Esophagus (tissue), 2 donors: ENCODE data around the gene XXYLT1. TPM values are rescaled to one million over a fixed set of nuclear protein-coding genes. Genes with fewer than 3 reads are reported as not detected.

Source experiments
- H3K27ac ChIP-seq, 2 donors: one replicate each; pipeline ENCODE4 v1.5.1; 2013; ENCODE audit warnings: low read depth in 2 of 2, mild to moderate bottlenecking in 2 of 2, inconsistent platforms in 1 of 2, low read length in 1 of 2, moderate library complexity in 1 of 2
- H3K27me3 ChIP-seq, 2 donors: one replicate each; pipeline ENCODE4 v1.6.1; 2013; ENCODE audit warnings: low read length in 2 of 2, control low read depth in 1 of 2, mild to moderate bottlenecking in 1 of 2; ENCODE audit not compliant: insufficient read depth in 2 of 2, control insufficient read depth in 1 of 2
- H3K36me3 ChIP-seq, 2 donors: one replicate each; pipeline ENCODE4 v1.6.1; 2013; ENCODE audit warnings: low read length in 1 of 2; ENCODE audit not compliant: control insufficient read depth in 2 of 2, insufficient read depth in 2 of 2
- H3K4me1 ChIP-seq, 2 donors: one replicate each; pipeline ENCODE4 v1.6.1; 2013; ENCODE audit warnings: low read length in 1 of 2; ENCODE audit not compliant: control insufficient read depth in 2 of 2, insufficient read depth in 2 of 2
- H3K4me3 ChIP-seq, 2 donors: one replicate each; pipeline ENCODE4 v1.5.1; 2013; ENCODE audit warnings: low read length in 2 of 2, mild to moderate bottlenecking in 2 of 2, low read depth in 1 of 2, moderate library complexity in 1 of 2
- H3K9me3 ChIP-seq, 2 donors: one replicate each; pipeline ENCODE4 v1.6.1; 2013; ENCODE audit warnings: mild to moderate bottlenecking in 2 of 2, low read depth in 1 of 2, low read length in 1 of 2, moderate library complexity in 1 of 2; ENCODE audit not compliant: control insufficient read depth in 2 of 2, insufficient read depth in 1 of 2
- WGBS, 2 donors: extraction: QIAGEN DNeasy Blood & Tissue Kit; methylation state at CpG; one replicate each; pipeline ENCODE4 v1.1.7; 2013; 5-methylcytosine and 5-hydroxymethylcytosine counted together
- polyA plus RNA-seq, 2 donors: library from polyadenylated mRNA; stranded (reverse); fragments of 200-250 nt; gene quantifications; one replicate each; pipeline ENCODE4 v1.2.3, GENCODE V29; 2013
- donor health status: healthy with polysubstance abuse.
- donor health status: Bipolar disorder and iron deficiency.

The XXYLT1 gene
- polyA plus RNA-seq, 2 donors, result 10.2 to 10.4 TPM

DNA sequence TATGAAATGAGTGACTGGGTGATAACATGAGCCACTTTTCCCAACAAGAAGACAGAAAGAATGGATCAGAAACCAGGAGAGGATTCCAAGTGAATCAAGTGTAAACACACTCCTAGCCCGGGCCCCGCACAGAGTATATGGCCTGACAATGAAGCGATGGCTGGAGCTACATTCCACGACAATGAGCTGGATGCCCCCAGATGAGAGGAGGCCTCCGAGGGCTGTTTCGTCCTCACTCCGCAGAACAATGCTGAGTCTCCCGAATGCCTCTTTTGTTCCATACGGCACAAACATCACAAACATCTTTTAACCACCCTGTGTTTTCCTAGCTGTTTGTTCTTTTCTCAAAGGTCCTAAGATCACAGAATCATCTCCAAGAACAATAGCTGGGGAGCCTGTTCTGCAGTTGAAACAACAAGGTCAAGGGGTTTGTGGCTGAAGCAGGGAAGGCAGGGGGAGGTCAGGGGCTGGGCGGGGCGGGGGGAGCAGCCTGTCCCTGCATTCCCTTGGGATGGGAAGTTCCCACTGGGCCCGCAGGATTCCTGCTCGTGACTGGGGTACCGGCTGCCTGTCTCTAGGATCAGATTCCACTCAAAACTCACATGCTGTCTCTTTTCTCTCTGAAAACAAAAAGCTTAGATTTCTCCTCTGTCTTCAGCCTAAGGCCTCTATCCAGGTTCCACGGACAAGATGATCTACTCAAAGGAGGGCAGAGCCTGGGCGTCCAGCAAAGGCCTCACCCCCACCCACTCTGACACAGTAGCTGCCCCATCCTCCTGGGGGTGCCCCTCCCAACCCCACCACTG, 151.3 kb downstream of the XXYLT1 start:
- H3K27ac ChIP-seq, result peak overlapping the region; percentile 28
- 72 to 78% methylated on average over 16 of the region's 16 CpGs for WGBS, 2 donors

GRCh38 chr3:195118671-195119070, 152.3 kb downstream of the XXYLT1 start:
- Histone ChIP-seq H3K4me1 (peaks cover 4 to 17% of the 10 kb centered on the region in 2 donors), H3K27ac (peak overlapping the region; percentile 64 to 68), H3K9me3 (no peaks in the 10 kb centered on the region), H3K4me3 (no peak overlapping the region), H3K27me3 (no peaks in the 10 kb centered on the region), H3K36me3 (peaks cover 3 to 6% of the 10 kb centered on the region in 2 donors)
- 84 to 91% methylated on average over 13 of the region's 13 CpGs for WGBS, 2 donors

More for the DNA sequence above, 151.3 kb downstream of the XXYLT1 start:
- Histone ChIP-seq H3K27me3 (no peaks in the 10 kb centered on the region), H3K4me3 (no peak overlapping the region), H3K4me1 (peaks cover 4 to 14% of the 10 kb centered on the region in 2 donors), H3K9me3 (no peaks in the 10 kb centered on the region), H3K36me3 (peaks cover 3 to 6% of the 10 kb centered on the region in 2 donors)

DNA sequence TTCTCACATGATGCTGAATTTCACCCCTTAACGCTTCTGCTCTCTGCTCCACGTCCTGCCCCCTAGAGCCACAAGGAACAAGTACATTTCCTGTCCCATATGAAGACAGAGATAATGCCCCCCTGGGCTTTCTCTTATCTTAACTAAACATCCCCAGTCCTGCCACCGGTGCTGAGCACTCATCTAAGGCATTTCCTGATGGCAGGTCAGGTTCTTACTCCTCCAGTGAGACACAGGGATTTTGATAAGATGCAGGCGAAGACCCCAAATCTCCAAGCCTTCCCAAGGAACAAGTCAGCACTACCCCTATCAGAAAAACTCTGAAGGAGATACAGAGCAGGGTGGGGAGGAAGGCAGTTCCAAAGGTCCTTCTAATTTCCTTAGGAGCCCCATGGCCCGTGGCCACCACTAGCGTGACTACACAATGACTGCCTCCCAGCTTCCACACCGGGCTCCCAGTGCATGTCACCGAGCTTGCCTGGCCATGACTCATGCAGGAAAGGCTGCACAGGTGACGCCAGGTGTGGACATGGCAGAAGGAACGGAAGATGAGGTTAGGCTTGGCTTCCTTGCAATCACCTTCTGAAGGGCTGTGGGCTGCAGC, 152.9 kb downstream of the XXYLT1 start:
- peak overlapping the region; percentile 64 to 68 for H3K27ac ChIP-seq
- WGBS, 2 donors, result 46 to 53% methylated on average over 10 of the region's 10 CpGs
- H3K9me3 ChIP-seq, result no peaks in the 10 kb centered on the region
- peaks cover 4 to 17% of the 10 kb centered on the region in 2 donors for H3K4me1 ChIP-seq
- H3K36me3 ChIP-seq, result peaks cover 3 to 6% of the 10 kb centered on the region in 2 donors
- no peaks in the 10 kb centered on the region for H3K27me3 ChIP-seq
- no peak overlapping the region for H3K4me3 ChIP-seq

DNA sequence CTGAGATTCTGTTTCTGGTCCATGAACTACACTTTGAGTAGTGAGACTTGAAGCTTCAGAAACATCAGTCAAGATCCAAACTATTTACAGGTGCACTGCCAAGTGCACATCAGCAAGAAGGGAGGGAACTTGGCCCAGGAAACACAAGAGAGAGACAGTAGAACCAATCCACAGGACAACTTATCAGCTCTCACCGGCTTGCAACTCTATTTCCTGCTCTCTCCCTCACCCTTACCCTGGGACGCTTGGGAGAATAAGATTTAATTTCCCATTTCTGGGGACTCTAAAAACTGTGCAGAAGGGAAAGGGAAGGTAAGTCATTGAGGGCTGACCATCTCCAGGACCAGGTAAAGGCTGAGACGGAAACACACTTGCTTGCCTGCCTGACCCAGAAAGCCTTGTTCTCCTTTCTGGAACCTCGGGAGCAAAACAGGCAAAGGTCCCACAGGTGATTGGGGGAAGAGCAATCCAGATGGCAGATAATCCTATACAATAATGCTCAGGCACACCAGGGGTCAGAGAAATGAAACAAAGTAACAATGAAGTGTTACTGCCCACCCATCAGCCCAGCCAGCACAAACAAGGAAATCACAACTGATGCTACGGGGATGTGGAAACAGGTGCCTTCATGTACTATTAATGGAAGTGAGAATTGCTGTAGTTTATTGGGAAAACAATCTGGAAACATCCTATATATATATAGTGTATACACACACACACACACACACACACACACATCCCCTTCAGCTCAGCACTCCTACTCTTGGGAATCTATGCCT, 154.4 kb downstream of the XXYLT1 start:
- H3K9me3 ChIP-seq, result peaks cover 0 to 3% of the 10 kb centered on the region in 2 donors
- no peaks in the 10 kb centered on the region for H3K27me3 ChIP-seq
- WGBS, 2 donors, result 67 to 71% methylated on average over 5 of the region's 5 CpGs
- H3K27ac ChIP-seq, result no peak overlapping the region
- no peak overlapping the region for H3K4me3 ChIP-seq
- peaks cover 3 to 6% of the 10 kb centered on the region in 2 donors for H3K36me3 ChIP-seq
- peaks cover 4 to 21% of the 10 kb centered on the region in 2 donors for H3K4me1 ChIP-seq

DNA sequence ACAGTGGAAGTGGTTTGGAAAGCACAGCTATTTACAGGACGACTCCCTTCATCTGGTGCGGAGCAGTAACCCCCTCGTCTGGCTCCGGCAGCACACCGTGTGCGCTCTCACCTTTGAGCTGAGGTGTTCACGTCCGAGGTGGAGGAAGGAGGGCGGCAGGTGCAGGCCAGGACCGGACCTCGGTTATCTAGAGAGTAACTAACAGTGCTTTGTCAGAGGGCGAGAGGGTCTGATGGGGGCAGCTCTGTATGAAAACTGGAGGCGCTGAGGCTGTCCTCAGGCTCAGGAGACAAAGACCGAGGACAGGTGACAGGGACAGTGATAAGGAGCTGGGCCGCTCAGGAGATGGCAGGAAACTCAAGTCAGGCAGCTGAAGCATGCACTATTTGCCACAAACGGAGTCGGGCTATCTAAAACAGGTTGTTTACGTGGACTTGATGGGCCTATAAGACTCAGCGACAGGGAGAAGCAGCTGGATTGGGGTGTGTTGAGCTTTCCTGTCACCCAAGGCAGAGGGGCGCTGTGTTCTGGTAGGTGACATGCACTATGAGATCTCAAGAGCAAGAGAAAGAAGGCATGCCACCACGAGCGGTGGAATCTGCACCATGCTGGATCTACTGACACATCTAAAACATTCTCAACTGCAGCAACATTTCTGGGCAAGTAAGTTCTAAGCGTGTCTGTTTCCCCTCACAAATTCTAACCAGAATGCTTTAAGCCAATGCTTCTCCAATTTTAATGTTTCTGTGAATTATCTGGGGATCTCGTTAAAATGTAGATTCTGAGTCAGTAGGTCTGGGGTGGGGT, 155.2 kb downstream of the XXYLT1 start:
- Histone ChIP-seq H3K27ac (no peak overlapping the region), H3K27me3 (no peaks in the 10 kb centered on the region), H3K36me3 (peaks cover 0 to 6% of the 10 kb centered on the region in 2 donors), H3K4me1 (peaks cover 2 to 21% of the 10 kb centered on the region in 2 donors), H3K4me3 (no peak overlapping the region), H3K9me3 (peaks cover 0 to 3% of the 10 kb centered on the region in 2 donors)
- WGBS, 2 donors, result 87 to 90% methylated on average over 23 to 24 of the region's 24 CpGs

DNA sequence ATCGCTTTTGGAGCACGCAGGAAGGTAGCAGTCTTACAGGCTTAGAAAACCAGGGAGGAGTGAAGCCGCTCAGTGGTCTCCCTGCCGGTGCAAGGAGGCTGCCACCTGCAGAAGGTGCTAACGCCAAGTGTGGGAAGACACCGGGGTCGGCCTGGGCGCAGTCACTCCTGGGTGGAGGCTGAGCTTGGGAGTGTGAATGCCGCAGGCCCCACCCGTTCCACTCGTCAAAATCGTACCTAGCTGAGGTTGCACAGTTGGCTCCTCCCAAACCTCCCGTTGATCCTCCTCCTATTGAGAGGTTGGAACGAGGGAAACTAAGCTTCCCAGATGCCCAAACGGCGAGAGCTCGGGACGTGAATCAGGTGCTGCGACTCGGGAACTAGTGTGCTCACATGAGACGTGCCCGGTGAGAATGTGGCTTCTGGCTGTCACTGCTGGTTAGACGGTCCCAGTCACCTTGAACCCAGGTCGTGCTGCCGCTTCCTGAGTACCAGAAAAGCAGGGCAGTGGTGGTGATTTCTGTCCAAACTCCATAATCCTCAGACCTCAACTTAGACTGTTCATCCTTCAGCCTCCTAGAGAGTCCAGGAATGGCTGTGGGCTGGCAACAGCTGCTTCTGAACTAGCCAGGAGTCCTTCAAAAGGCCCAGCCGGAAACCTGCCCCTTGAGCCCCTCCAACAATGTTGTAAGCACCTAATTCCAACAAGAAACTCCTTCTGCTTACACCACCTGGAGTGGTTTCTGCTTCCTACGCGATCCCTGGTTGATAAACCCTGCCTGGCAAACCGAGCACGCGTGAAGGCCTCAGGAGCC, 156.0 kb downstream of the XXYLT1 start:
- Histone ChIP-seq H3K27ac (no peak overlapping the region), H3K27me3 (no peaks in the 10 kb centered on the region), H3K4me3 (no peak overlapping the region), H3K36me3 (peaks cover 0 to 6% of the 10 kb centered on the region in 2 donors), H3K4me1 (peaks cover 0 to 21% of the 10 kb centered on the region in 2 donors), H3K9me3 (peaks cover 0 to 3% of the 10 kb centered on the region in 2 donors)
- 90 to 91% methylated on average over 31 of the region's 31 CpGs for WGBS, 2 donors

DNA sequence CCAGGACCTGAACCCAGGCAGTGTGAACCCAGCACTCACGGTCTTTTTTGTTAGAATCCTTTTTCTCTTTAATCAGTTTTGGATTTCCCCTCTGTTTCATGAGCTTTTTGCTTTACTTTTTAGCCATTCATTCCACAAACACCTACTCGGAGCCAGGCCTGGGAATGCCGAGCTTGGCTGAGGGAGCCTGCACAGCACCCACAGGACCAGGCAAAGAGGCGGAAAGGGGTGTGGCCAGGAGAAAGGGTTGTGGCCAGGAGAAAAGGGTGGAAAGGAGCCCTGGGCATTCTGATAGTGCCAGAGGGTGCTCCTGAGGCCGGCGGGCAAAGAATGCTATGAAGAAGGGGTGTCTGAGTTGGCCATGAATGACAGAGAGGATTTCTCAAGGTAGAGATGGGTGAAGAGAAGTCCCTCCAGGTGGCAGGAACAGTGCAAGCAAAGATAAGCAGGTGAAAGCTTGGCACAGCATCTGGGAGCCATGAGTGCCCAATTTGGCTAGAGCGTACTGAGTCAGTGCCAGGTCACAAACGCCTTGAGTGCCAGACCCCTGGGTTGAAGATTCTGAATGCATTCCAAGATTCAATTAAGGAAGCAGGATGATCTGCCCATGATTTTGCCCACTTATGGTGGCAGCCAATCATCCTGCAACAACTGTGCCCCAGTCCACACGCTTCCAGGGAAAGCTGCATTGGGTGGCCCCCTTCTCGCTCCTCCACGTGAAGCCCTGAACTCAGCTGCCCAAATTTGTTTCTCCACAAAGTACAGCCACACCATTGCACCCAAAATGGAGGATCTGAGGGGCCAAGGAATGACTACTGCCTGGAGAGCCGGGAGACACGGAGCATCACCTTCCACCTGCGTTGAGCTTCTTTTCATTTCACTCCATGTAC, 157.2 kb downstream of the XXYLT1 start:
- no peaks in the 10 kb centered on the region for H3K27me3 ChIP-seq
- H3K9me3 ChIP-seq, result peaks cover 0 to 3% of the 10 kb centered on the region in 2 donors
- peaks cover 0 to 21% of the 10 kb centered on the region in 2 donors for H3K4me1 ChIP-seq
- 73 to 79% methylated on average over 14 of the region's 14 CpGs for WGBS, 2 donors
- H3K4me3 ChIP-seq, result no peak overlapping the region
- H3K36me3 ChIP-seq, result peaks cover 0 to 6% of the 10 kb centered on the region in 2 donors
- no peak overlapping the region for H3K27ac ChIP-seq

DNA sequence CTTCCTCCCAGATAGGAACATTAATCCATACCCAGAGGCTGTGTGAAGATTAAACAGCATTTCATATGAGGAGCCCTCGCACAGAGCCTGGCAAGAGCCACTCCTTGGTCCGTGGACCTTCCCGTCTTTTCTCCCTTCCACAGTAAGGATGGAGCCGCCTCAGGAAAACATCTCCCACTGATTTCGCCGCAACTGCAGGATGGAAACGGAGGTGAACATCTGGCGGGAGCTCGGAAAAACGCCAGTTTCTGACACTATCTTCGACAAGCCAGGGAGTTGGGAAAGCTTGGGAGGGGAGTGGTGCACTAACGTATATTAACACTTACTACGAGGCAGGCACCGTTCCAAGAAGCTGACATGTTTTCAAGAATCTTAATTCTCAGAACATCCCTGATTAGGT, 157.9 kb downstream of the XXYLT1 start:
- Histone ChIP-seq H3K4me1 (peaks cover 0 to 15% of the 10 kb centered on the region in 2 donors), H3K27me3 (no peaks in the 10 kb centered on the region), H3K4me3 (no peak overlapping the region), H3K36me3 (peaks cover 0 to 6% of the 10 kb centered on the region in 2 donors), H3K27ac (no peak overlapping the region), H3K9me3 (peaks cover 0 to 3% of the 10 kb centered on the region in 2 donors)
- 79 to 81% methylated on average over 14 of the region's 14 CpGs for WGBS, 2 donors
